Dedifferentiated amniotic fluid mesenchymal stem cell (primary cell): Measurements from ENCODE around the gene DNALI1.
A peak's percentile ranks its signal among the peaks of the same experiment; 100 is the strongest.
"Not testable (repeated sequence)": the region's sequence is repeated elsewhere in the genome, so short reads cannot be mapped to it uniquely, and the experiment has no call there.

ENCODE experiments used
- DNase-seq: peaks from one replicate; pipeline ENCODE4 v3.0.0-alpha.2; 2016; ENCODE audit errors: extremely low spot score

Gene DNALI1

GRCh38 chr1:37553927-37554808, 2.6 kb upstream of the DNALI1 start, which contains the start of gene SNIP1:
Gene SNIP1, minus strand, starts transcription at chr1:37554293. Its CDS starts 64 bp downstream, at chr1:37554229.
- peak; percentile 96 for DNase-seq

DNA sequence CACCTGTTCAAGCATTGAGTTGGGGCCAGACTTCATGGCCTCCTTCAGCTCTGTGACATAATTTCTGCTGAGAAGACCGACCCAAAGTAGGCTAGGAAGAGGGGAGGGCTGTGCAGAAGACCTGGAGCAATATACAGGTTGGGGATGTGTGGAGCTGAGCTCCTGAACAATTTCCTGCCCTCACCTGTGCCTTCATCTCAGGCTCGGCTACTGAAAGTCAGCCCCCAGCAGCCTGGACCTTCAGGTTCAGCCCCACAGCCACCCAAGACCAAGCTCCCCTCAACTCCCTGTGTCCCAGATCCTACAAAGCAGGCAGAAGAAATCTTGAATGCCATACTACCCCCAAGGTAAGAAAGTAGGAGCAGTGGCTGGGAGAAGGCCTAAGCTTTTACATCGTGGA, 662 bp downstream of the DNALI1 start:
- DNase-seq, result no peak

- DNase-seq, result no peak
Observed at GRCh38 chr1:37558411-37558810, 1.7 kb downstream of the DNALI1 start.

GRCh38 chr1:37559080-37559479, 2.3 kb downstream of the DNALI1 start:
- no peak for DNase-seq

- DNase-seq, result not testable (repeated sequence)
Observed at GRCh38 chr1:37559957-37560379, 3.2 kb downstream of the DNALI1 start.

GRCh38 chr1:37560401-37561132, 3.8 kb downstream of the DNALI1 start:
- DNase-seq, result no peak

- DNase-seq, result no peak
Observed at GRCh38 chr1:37561133-37562132, 4.7 kb downstream of the DNALI1 start.

DNA sequence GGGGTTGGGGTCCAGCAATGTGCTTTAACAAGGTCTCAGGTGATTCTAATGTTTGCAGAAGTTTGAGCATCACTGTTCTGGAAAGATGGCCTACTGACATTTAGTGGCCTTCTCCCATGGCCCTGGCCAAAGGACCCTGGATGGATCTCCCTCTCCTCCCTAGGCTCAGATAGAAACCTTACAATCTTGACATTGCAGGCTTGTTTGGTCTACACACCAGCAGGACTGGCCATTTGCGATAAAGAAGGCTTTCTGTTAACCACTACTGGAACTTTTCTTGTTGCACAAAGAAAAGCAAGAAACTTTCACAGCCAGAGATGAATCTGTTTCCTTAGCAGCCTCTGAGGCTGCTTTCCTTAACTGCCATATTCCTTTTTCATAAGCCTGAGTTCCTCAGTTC, 6.2 kb downstream of the DNALI1 start:
- no peak for DNase-seq

- DNase-seq, result no peak
Observed at GRCh38 chr1:37564892-37565291, 8.2 kb downstream of the DNALI1 start.

DNA sequence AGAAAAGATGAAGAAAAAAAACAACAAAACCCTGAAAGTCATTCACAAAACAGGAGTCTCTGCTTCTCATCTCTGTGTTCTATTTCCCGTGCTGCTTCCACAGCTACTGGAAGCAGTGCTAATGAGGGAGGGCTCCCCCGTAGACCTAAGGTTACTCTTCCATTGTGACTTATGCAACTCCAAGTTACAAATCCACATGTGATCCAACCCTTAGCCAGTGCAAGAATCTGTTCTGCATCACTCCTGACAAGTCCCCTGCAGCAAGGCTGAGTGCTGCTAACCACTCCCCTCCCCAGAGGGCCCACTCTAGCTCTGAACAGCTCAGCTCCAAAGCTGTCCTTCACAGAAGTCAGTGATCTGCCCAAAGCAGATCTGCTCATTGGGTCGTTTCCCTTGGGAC, 10.3 kb downstream of the DNALI1 start:
- DNase-seq, result no peak

GRCh38 chr1:37570528-37571334, 14.0 kb downstream of the DNALI1 start:
- DNase-seq, result no peak

- DNase-seq, result peak; percentile 37
Observed at GRCh38 chr1:37574834-37575480, 18.2 kb downstream of the DNALI1 start.

DNA sequence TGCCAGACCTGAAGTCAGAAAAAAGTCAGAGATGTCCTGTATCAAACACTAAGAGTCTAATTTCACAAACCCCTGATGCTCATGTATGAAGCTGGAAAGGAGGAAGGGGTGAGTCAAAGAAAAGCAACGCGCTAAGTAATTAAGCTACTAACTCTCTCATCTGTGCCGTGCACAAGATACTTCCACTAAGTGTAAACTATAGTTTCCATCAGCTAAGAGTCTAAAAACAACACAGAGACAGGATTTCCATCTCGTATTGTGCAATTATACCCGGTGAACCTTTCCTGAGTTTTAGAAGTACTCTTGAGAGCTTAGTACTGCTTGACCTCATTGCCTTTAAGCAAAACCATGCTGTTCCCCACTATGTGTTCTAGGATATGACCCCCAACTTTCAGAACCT, 19.0 kb downstream of the DNALI1 start:
- no peak for DNase-seq

GRCh38 chr1:37584544-37584943, 27.8 kb downstream of the DNALI1 start:
- DNase-seq, result not testable (repeated sequence)

- no peak for DNase-seq
Observed at GRCh38 chr1:37588939-37589338, 32.2 kb downstream of the DNALI1 start.

DNA sequence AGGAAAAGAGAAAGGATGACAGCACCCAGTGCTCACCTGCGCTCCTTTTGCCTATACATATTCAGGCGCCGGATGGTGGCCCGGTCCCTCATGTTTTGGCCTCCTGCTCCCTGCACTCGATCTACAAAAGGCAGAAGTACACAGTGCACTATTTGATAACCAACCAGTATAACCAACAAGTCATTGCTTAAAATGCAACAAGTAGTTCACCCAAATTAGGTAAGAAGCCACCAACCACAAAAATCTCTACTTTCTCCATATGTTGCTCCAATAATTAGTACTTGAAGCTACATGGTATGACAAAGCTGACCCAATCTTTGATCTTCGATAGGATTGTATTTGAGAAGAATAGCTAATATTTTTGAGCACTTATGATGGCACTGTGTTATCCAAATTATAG, 37.0 kb downstream of the DNALI1 start:
- DNase-seq, result no peak

DNA sequence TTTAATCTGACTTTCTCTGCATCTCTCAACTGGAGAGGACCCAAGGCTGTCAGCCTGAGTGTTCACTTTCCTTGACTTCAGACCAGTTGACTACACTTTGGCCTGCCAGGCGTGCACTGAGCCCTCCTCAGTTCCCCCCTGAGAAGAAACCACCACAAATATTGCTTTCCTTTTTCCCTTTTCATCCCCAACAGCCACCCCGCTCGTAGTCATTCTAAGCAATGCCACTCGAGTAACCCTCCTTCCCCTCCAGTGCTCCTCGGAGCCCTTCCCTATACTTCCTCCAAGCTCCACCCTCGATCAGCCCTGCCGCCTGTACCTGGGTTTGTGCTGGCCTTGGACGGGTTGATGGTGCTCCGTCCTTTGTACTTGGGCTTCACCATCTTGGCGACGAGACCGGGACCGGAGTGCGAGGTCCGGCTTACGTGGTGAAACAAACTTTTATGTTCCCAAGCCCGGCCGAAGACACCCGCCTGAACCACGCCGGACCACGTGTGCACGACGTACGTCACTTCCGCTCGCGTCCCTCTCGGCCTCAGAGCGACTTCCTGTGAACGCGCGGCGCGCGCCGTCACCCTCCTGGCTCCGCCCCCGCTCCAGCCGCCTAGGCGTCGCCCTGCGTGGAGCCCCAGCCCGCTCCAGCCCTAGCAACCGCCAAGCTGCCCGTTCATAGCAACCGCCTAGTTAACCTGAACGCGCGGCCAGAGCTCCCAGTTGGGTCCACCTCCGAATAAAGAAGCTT, 38.9 kb downstream of the DNALI1 start, which contains the start of gene GNL2:
TSS of gene GNL2 (minus strand) at position 498 of the 742 bp plus-strand sequence. CDS start at position 383, 115 bp downstream.
- peak; percentile 97 for DNase-seq

- DNase-seq, result no peak
Observed at GRCh38 chr1:37596182-37596667, 39.5 kb downstream of the DNALI1 start.

DNA sequence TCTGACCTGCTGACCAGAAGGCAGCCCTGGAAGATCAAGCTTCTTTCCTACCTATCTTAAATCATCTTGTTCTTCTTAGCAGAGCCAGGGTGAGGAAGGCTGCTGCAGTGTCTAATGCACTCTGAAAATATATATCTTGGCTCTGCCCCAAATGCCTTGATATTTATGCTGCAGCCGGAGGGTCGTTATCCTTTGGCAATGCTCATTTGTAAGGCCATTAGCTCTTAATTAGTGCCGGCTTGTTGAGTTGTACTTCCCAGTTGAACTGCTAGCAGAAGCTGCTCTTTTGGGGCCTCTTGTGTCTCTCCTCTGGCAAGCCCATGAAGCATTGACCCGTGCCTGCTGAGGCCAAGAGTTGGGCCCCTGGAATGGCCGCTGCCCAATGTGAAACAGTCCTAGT, 43.2 kb downstream of the DNALI1 start:
- no peak for DNase-seq
